DND-41 (cell line): Measurements from ENCODE around the gene XAF1.

Experiments
- ATAC-seq: fragments of 200-7000 bp; cut with Tn5 transposase; 3 replicates; pipeline ENCODE4 v1.9.1; 2021; ENCODE audit warnings: low read depth; ENCODE audit not compliant: insufficient read depth
- DNase-seq: peaks from one replicate; pipeline ENCODE4 v3.0.0-alpha.2; 2020
- H2AFZ ChIP-seq: 2 replicates; pipeline ENCODE4 v1.6.0; 2012; ENCODE audit warnings: low read depth, low read length
- H3K27ac ChIP-seq: 2 replicates; pipeline ENCODE4 v1.5.1; 2012; ENCODE audit warnings: low read length, inconsistent platforms
- H3K27me3 ChIP-seq: fragments of 200-600 bp; sonication (generic); 2 replicates; pipeline ENCODE4 v1.6.0; 2012; ENCODE audit warnings: low read length, mild to moderate bottlenecking, inconsistent platforms; ENCODE audit not compliant: insufficient read depth, poor library complexity
- H3K36me3 ChIP-seq: 2 replicates; pipeline ENCODE4 v1.5.1; 2012; ENCODE audit warnings: low read length, inconsistent platforms; ENCODE audit not compliant: insufficient read depth
- H3K4me1 ChIP-seq: 2 replicates; pipeline ENCODE4 v1.5.1; 2012; ENCODE audit warnings: mild to moderate bottlenecking, low read length; ENCODE audit not compliant: insufficient read depth
- H3K4me2 ChIP-seq: 2 replicates; pipeline ENCODE4 v1.6.0; 2012; ENCODE audit warnings: mild to moderate bottlenecking, moderate library complexity, low read length, inconsistent platforms; ENCODE audit not compliant: insufficient read depth
- H3K4me3 ChIP-seq, 2 experiments: fragments of 200-600 bp in 1 of 2; shearing (Covaris generic) in 1 of 2; 2 replicates each; pipeline ENCODE4 v1.5.1; 2012 to 2016; ENCODE audit warnings: inconsistent platforms in 2 of 2, low read length in 2 of 2, mild to moderate bottlenecking in 2 of 2, low read depth in 1 of 2, moderate library complexity in 1 of 2
- H3K79me2 ChIP-seq: 2 replicates; pipeline ENCODE4 v1.6.0; 2012; ENCODE audit warnings: low read length, inconsistent platforms; ENCODE audit not compliant: insufficient read depth
- H3K9ac ChIP-seq: 2 replicates; pipeline ENCODE4 v1.6.0; 2012; ENCODE audit warnings: low read depth, mild to moderate bottlenecking, inconsistent platforms, low read length, moderate library complexity
- H3K9me3 ChIP-seq: 2 replicates; pipeline ENCODE4 v1.5.1; 2012; ENCODE audit warnings: low read length, moderate library complexity, mild to moderate bottlenecking, inconsistent platforms; ENCODE audit not compliant: insufficient read depth, severe bottlenecking
- H4K20me1 ChIP-seq: 2 replicates; pipeline ENCODE4 v1.6.0; 2012; ENCODE audit warnings: low read length; ENCODE audit not compliant: insufficient read depth
- CTCF ChIP-seq: IDR thresholded peaks from 2 replicates; pipeline ENCODE4 v1.5.1; 2012; ENCODE audit warnings: borderline replicate concordance, low read length, moderate library complexity, mild to moderate bottlenecking; ENCODE audit not compliant: poor library complexity, severe bottlenecking; ENCODE audit errors: extremely low read depth
- EZH2 ChIP-seq: IDR thresholded peaks from 3 replicates; pipeline ENCODE4 v1.6.1; 2012; ENCODE audit warnings: borderline replicate concordance, low read depth, mild to moderate bottlenecking, moderate library complexity, low read length, inconsistent platforms; ENCODE audit not compliant: severe bottlenecking

XAF1 gene

GRCh38 chr17:6712058-6712853 is 43.6 kb upstream of the XAF1 start:
- no peak for DNase-seq
- Histone ChIP-seq H3K27me3 (peaks cover 2% of the 10 kb centered on the region), H4K20me1 (no peaks in the 10 kb centered on the region), H3K4me3 (no peak overlapping the region), H3K79me2 (no peaks in the 10 kb centered on the region), H3K9ac (no peak overlapping the region), H3K36me3 (no peaks in the 10 kb centered on the region), H3K9me3 (no peaks in the 10 kb centered on the region), H3K27ac (no peak overlapping the region), H2AFZ (no peak overlapping the region), H3K4me2 (no peak overlapping the region), H3K4me1 (no peaks in the 10 kb centered on the region)
- TF ChIP-seq EZH2 (no peak), CTCF (no peak)
- ATAC-seq = no peak

- TF ChIP-seq EZH2 (no peak), CTCF (no peak)
- no peak overlapping the region for H3K9ac ChIP-seq
- DNase-seq (no peak), ATAC-seq (no peak)
- H4K20me1 ChIP-seq = no peaks in the 10 kb centered on the region
- no peaks in the 10 kb centered on the region for H3K79me2 ChIP-seq
- no peak overlapping the region for H3K27ac ChIP-seq
- peaks cover 2% of the 10 kb centered on the region for H3K27me3 ChIP-seq
- no peaks in the 10 kb centered on the region for H3K36me3 ChIP-seq
- no peak overlapping the region for H3K4me3 ChIP-seq
- H3K4me1 ChIP-seq = no peaks in the 10 kb centered on the region
- H2AFZ ChIP-seq = no peak overlapping the region
- no peak overlapping the region for H3K4me2 ChIP-seq
- no peaks in the 10 kb centered on the region for H3K9me3 ChIP-seq
These were observed 43.1 kb upstream of the XAF1 start for GRCh38 chr17:6712854-6713129.

GRCh38 chr17:6713130-6713917 is 42.5 kb upstream of the XAF1 start, which contains the start of gene SLC13A5:
TSS of gene SLC13A5 (minus strand) at chr17:6713369. CDS start at chr17:6713333, 36 bp downstream.
- no peaks in the 10 kb centered on the region for H3K79me2 ChIP-seq
- no peak within 1 kb of the TSS for H3K9ac ChIP-seq
- H3K4me1 ChIP-seq = no peaks in the 10 kb centered on the region
- no peak within 1 kb of the TSS for H3K4me2 ChIP-seq
- no peaks in the 10 kb centered on the region for H3K36me3 ChIP-seq
- TF ChIP-seq CTCF (no peak), EZH2 (no peak)
- ATAC-seq (no peak), DNase-seq (no peak)
- no peaks in the 10 kb centered on the region for H3K9me3 ChIP-seq
- H3K27ac ChIP-seq = no peak within 1 kb of the TSS
- H2AFZ ChIP-seq = no peak within 1 kb of the TSS
- H3K27me3 ChIP-seq = peaks cover 2% of the 10 kb centered on the region
- no peak within 1 kb of the TSS for H3K4me3 ChIP-seq
- no peaks in the 10 kb centered on the region for H4K20me1 ChIP-seq
